GM12873 (cell line): Measurements from ENCODE around the gene PRX.

Experiments
- CTCF ChIP-seq: IDR thresholded peaks from 2 replicates; pipeline ENCODE4 v1.5.1; 2012; ENCODE audit warnings: low read depth, mild to moderate bottlenecking, moderate library complexity, low read length, control low read depth; ENCODE audit not compliant: insufficient read depth; ENCODE audit errors: missing control alignments

PRX gene

GRCh38 chr19:40420766-40421765, 7.9 kb upstream of the PRX start:
- peak; percentile 97 for TF ChIP-seq CTCF

- no peak for TF ChIP-seq CTCF
Measured at GRCh38 chr19:40420451-40420765, 7.2 kb upstream of the PRX start.

- no peak for TF ChIP-seq CTCF
Measured at GRCh38 chr19:40419780-40420179, 6.6 kb upstream of the PRX start.

GRCh38 chr19:40419066-40419612, 6.0 kb upstream of the PRX start:
- no peak for TF ChIP-seq CTCF

- TF ChIP-seq CTCF: no peak
Measured at GRCh38 chr19:40418040-40418439, 4.9 kb upstream of the PRX start.

GRCh38 chr19:40417643-40417981, 4.4 kb upstream of the PRX start:
- TF ChIP-seq CTCF: no peak

GRCh38 chr19:40416918-40417642, 3.9 kb upstream of the PRX start:
- no peak for TF ChIP-seq CTCF
